NCI-H1092 (cell line): ENCODE measurements around the gene ARHGAP30.
A peak's percentile ranks its signal among the peaks of the same experiment; 100 is the strongest.

ENCODE experiments used
- DNase-seq: peaks from one replicate; lab custom pipeline; 2025; lab: John Stamatoyannopoulos, UW

Gene ARHGAP30

GRCh38 chr1:161089251-161089924, 19.7 kb upstream of the ARHGAP30 start, which contains the start of gene NECTIN4:
Gene NECTIN4, minus strand, starts transcription at chr1:161089558. Its CDS starts 262 bp downstream, at chr1:161089296.
- no peak for DNase-seq

DNA sequence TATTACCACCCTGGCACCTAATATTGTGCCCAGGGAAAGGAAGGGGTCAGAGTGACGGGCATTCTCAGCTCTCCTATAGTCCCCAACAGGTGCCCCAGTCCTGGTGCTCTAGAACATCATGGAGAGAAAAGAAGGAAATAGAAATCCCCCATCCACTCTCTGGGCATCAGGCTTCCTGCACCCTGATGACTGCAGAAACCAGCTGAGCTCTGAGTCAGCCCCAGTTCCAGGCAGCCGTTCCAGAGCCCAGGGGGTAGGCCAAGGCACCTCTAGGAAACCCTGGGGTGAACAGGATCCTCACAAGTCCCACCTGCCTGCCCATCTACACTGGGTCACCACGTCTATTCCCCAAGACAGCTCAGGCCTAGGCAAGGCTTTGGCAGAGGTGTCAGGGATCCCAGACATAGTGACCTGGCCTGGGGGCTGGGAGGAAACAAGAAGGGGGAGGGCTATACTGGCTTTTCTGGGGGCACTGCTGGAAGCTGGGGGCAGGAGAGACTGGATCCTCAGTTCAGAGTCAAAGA, 19.0 kb upstream of the ARHGAP30 start:
- DNase-seq, result no peak

DNA sequence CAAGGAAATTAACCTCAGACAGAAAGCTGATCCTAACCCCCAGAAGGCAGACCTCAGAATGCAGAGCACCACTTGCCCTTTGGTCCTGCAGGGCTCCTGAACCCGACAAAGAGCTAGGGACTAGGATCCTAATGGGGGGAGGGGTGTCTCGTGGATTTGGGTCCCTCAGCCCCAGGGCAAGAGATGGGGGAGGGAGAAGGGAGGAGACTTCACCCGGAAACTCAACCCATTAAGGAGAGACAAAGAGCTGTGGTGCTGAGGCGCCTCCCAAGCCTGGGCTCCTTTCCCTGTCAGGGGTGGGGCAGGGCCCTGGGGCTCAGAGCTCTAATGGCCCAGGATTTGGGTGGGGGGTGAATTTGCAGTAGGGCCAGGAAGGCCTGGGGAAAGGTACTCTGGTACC, 16.8 kb upstream of the ARHGAP30 start:
- DNase-seq, result no peak

DNA sequence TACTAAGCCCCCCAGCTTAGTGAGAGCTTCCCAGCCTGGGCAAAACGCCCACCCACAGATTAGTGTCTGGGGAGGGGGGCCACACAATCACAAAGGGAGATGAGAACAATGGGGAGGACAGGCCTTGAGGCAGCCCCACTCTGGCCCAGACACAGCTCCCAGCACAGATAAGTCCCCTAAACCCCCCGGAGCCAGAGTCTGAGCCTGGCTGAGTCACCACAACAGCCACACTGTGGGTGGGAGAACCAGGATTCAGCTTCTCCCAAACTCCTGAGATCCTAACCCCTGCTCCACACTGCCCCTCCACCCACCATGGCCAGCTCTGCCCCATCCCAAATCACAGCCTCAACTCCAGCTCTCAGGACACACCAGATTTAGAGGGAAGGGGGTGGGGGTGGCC, 15.5 kb upstream of the ARHGAP30 start:
- DNase-seq, result no peak

DNA sequence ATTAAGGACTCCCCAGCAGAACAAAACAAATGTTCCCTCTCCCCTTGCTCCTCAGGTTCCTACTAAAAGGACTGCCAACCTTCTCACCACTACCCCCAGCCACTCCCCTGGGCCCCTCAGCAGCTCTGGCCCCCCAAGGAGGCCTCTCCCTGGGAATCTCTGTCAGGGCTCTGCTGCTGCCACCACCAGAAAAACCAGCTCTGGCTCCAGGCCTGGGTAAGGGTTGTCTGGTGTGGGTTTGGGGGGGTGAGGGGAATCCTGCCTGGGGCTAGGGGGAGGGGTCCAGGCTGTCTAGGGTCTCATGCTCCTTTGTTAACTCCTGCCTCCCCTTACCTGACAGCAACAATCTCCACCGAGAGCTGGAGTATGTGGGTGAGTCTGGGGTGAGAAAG, 14.9 kb upstream of the ARHGAP30 start:
- DNase-seq, result no peak

- no peak for DNase-seq
Measured at GRCh38 chr1:161083748-161084596, 14.3 kb upstream of the ARHGAP30 start.

- DNase-seq, result no peak
Measured at GRCh38 chr1:161082996-161083747, 13.5 kb upstream of the ARHGAP30 start.

DNA sequence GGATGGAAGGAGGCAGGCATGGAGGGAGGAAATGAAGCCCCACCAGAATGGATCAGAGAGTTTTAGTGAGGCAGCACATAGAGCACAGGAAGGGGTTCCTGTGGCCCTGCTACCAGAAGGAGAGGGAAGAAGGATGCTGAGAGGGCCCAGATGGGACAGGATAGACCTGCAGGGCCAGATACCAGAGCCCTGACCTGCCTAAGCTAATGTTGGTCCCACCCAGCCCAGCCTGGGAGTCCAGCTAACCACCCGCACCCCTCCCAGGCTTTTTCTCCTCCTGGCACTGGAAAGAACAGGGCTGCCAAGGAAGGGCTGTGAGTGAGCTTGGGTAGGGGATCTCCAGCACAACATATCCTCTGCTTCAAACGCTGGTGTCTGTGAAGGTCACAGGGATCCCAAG, 12.8 kb upstream of the ARHGAP30 start:
- no peak for DNase-seq

GRCh38 chr1:161081519-161081918, 11.8 kb upstream of the ARHGAP30 start:
- DNase-seq, result no peak

DNA sequence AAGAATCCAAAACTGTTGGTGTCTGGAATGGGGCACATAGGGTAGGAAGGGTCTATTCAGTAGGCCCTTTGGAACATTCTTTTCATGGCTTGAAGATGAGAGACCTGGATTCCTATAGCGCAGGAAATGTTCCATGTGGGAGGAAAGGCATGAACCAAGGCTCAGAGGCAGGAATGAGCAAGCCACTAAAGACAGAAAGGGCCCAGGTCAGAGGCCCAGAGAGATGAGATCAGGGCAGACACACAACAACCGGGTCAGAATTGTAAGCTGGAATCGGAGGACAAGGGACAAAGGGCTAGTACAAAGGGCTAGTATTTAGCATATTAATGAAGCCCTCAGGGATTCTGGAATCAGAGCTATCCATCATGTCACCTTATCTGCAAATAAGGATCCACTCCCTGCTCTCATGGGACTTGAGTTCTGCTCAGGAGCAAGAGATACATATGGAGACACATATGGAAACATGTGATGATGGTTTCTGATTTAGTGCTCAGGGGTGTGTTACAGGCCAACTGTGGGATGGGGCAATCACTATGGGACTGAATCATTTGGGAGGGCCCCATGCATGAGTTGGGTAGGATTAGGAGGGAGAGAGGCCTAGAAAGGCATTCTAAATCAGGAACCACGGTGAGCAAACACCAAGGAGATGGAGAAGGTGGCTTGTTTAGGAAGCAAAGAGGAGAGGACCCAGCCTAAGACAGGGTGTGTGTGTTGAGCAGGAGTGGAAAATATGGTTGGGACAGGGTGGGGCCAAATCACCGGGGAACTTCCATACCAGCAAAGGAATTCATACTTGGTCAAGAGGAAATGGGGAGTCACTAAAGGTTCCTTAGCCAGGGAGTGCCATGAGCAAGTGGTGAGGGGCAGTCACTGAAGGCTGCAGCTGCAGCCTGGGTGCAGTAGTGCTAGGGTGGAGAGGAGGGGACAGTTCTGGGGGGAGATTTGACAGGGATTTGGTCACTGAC, 11.0 kb upstream of the ARHGAP30 start:
- DNase-seq, result no peak

DNA sequence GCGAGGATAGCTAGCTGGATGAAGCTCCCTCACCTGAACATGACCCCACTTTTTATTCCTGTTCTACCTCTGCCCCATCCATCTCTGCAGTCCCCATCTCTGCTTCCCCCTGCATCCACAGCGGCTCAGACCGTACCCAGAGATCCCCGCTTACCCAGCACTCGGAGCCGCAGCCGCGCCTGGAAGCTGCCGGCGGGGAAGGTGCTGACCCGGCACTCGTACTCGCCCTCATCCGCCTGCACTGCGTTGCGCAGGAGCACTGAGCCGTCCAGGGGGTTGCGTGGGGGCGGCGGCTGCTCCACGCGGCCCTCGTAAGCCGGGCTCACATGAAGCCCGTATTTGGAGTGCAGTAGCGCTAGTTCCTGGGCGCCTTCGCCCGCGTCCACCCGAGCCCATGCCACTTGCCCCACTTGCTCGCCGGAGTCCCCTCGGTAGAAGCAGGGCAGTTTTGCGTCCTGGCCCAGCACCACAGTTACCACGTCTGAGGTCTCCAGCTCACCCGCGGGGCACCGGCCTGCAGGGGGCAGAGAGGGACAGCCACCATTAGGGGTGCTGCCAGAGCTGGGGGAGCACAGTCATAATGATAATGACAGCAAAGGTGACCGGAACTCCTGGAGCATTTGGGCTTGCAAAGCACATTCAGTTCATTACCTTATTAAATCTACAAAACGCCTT, 9.9 kb upstream of the ARHGAP30 start:
- DNase-seq, result no peak

DNA sequence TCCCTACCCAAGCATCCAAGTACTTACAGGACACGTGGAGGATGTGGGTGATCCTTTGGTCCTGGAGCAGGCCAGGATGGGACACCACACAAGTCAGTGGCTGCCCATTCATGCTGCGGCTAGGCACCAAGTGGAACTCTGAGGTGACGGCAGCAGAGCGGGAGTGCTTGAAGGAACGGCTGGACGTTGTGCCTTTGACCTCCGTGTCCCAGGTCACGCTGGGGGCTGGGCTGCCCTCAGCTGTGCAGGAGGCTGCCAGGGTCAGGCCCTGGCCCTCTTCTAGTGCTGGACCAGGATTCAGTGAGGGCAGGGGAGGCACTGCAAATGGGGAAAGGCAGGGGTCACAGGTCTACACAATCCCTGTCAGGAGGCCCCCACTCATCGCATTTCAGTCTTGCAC, 7.7 kb upstream of the ARHGAP30 start:
- no peak for DNase-seq

GRCh38 chr1:161076410-161076809, 6.7 kb upstream of the ARHGAP30 start:
- DNase-seq, result no peak

DNA sequence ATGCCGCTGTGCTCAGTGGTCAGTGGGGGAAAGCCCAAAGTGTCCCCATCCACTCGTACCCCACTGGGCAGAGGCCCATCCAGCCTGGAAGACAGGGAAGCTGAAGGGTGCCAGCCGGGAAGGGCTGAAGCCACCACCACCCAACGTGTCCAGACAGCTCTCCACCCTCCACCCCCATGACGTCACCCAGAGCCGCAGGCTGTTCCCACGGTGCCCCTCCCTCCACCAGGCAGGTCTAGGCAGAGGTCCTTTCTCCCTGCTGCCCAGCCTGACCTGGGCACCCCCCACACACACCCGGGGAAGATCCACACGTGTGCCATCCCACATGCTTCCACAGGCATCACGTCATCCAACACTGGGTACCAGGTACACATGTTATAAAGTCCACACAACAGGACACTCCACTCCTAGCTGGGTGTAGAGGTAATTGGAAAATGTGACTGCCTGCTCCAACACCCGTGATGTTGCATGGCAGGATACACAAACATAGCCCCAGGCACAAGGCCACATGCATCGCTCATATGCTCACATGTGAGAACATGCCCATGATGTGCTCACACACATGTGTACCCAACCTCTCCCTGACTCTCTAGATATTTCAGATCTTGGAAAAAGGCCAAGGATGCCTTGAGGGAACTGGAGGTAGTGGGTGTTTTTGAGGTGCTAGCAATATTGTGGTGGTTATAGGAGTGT, 5.1 kb upstream of the ARHGAP30 start:
- no peak for DNase-seq

DNA sequence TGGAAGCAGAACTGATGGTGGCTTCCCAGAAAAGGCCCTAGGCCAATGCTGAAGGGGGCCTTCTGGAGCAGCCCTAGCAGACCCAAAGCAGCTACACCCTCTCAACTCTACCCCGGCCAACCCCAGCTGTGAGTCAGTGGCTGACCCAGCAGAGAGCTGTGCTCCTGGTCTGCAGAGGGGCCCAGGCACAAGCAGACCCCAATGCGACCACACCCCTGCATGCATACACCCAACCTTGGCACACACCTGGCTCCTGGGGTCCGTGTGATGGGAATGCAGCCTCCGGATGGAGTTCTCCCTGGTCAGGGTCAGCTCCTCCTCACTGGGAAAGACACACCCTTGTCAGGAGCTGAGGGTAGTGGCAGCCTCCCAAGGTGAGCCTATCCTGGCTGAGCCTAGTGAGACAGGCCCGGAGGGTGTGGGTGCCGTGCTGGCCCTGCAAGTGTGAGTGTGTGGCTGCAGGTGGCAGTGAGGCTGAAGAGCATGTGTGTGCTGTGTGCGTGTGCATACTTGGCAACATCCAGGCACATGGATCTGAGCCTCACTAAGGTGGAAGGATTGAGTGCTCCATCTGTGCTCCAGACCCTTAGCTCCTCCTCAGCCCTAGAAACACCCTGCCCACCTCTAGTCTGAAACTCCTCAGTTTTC, 3.9 kb upstream of the ARHGAP30 start:
- no peak for DNase-seq

DNA sequence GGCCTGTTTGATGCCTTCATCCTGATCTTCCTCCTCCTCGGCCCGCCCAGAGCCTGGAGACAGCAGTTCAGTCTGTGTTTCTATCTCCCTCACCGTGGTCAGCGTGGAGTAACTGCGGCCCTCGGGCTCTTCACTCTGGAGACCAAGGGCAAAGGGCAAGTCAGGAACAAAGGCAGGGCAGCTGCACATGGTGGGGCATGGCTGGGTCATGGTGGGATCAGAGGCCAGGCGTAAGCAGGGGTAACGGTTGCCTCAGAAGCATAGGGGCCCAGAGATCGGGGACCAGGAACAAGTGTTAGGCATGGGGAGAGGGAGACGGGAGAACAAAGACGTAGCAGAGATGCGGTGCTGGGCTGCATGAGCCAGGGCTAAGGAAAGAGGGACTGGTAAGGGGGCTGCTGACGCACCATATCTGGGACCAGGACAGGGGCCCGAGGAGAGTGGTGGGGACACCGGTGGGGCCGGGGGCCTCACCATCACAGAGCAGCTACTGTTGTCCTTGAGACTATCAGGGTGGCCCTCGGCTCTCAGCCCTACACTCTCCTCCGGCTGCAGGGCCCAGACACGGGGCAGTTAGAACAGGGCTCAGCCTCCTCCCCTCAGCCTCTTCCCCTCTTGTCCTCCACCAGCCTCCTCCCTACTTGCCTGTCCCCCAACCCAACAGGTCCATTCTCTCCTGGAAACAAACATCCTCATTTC, 3.2 kb upstream of the ARHGAP30 start:
- DNase-seq, result no peak

- peak; percentile 4 for DNase-seq
Measured at GRCh38 chr1:161071886-161072371, 2.2 kb upstream of the ARHGAP30 start.

DNA sequence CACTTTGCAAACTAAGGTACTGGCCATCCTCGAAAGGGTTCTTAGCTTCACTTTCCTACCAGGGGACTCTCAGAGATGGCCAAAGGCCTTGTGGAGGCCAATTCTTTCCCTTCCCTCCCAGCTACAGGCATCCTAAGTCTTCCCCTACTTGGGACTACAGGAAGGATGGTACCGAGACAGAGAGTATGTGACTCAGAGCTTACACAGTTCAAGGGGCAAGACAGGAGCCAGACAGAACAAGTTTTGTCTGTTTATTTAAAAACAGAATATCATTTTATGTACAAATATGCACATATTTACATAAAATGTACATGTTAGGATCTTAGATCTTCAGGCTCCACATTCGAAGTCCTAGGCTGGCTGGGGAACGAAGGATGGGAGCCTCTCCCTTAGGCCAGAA, 1.1 kb upstream of the ARHGAP30 start:
- DNase-seq, result no peak

- DNase-seq, result no peak
Measured at GRCh38 chr1:161069241-161069640, 450 bp downstream of the ARHGAP30 start.
